HCT116 (cell line): ENCODE data around the gene RPAIN. TPM values are rescaled to one million over a fixed set of nuclear protein-coding genes. Genes with fewer than 3 reads are reported as not detected.

Experiments used
- ATAC-seq: fragments of 200-7000 bp; cut with Tn5 transposase; 2 replicates; pipeline ENCODE4 v1.9.1; 2020; ENCODE audit warnings: mild to moderate bottlenecking, moderate library complexity
- BruUV-seq: library from RNA; stranded (reverse); fragments of 400-500 nt; replicated peaks from 2 replicates; lab custom pipeline; 2021; lab: Mats Ljungman, UMichigan
- CTCF ChIA-PET: fragments of 300-600 bp; sonication (Branson Sonifier 250); formaldehyde crosslinking; loops from one replicate; lab custom pipeline; 2021; ENCODE audit warnings: antibody characterized with exemption; lab: Charles Lee
- POLR2A ChIA-PET: fragments of 300-600, 350-600 bp; sonication (Branson Sonifier 250); formaldehyde crosslinking; loops from one replicate; lab custom pipeline; 2021; ENCODE audit warnings: antibody characterized with exemption; lab: Charles Lee
- RAD21 ChIA-PET, 2 experiments: fragments of 300-600 bp; sonication (Branson Sonifier 250); formaldehyde crosslinking; loops; one replicate each; lab custom pipeline; 2023; ENCODE audit warnings: low total read pairs in 2 of 2; ENCODE audit not compliant: uncharacterized antibody in 2 of 2, unreplicated experiment in 2 of 2, low non-redundant PET in 1 of 2; lab: Charles Lee
- DNase-seq: peaks from one replicate; pipeline ENCODE4 v3.0.0-alpha.2; 2010; ENCODE audit warnings: low read depth, low spot score
- H2AFZ ChIP-seq: fragments of 200-600 bp; shearing (Covaris generic), sonication (generic); 2 replicates; pipeline ENCODE4 v1.6.1; 2017; ENCODE audit warnings: low read depth, mixed run types, mixed read lengths, antibody characterized with exemption, low read length; ENCODE audit not compliant: poor library complexity, severe bottlenecking
- H3K27ac ChIP-seq: 2 replicates; pipeline ENCODE4 v1.5.1; 2012; ENCODE audit warnings: low read depth, low read length
- H3K27me3 ChIP-seq: fragments of 200-600 bp; sonication (generic); 2 replicates; pipeline ENCODE4 v1.6.1; 2016; ENCODE audit warnings: mixed run types, low read length, mixed read lengths; ENCODE audit not compliant: insufficient read depth
- H3K36me3 ChIP-seq, 2 experiments: fragments of 200-500 bp in 1 of 2; fragments of 200-600 bp in 1 of 2; sonication (Bioruptor generic) in 1 of 2; sonication (generic) in 1 of 2; 2 replicates each; pipeline versions ENCODE4 v1.5.1 to v1.6.1; 2014 to 2016; ENCODE audit warnings: low read length in 2 of 2, inconsistent platforms in 1 of 2, mixed read lengths in 1 of 2, mixed run types in 1 of 2; ENCODE audit not compliant: insufficient read depth in 2 of 2, control insufficient read depth in 1 of 2
- H3K4me1 ChIP-seq, 2 experiments: fragments of 200-600 bp in 1 of 2; sonication (generic) in 1 of 2; 2 replicates each; pipeline versions ENCODE4 v1.5.1 to v1.6.1; 2012 to 2017; ENCODE audit warnings: low read length in 2 of 2, inconsistent platforms in 1 of 2, mild to moderate bottlenecking in 1 of 2, mixed read lengths in 1 of 2, mixed run types in 1 of 2, moderate library complexity in 1 of 2; ENCODE audit not compliant: insufficient read depth in 2 of 2, control insufficient read depth in 1 of 2
- H3K4me2 ChIP-seq: fragments of 200-600 bp; sonication (generic); 2 replicates; pipeline ENCODE4 v1.6.1; 2017; ENCODE audit warnings: mixed run types, low read length, mixed read lengths
- H3K4me3 ChIP-seq, 2 experiments: fragments of 200-600 bp in 1 of 2; sonication (generic) in 1 of 2; replicated peaks in 1 of 2; 2 replicates each; pipeline ENCODE4 v1.5.1; 2011 to 2016; ENCODE audit warnings: low read length in 2 of 2, control low read depth in 1 of 2, low read depth in 1 of 2, mild to moderate bottlenecking in 1 of 2, mixed read lengths in 1 of 2, mixed run types in 1 of 2
- H3K79me2 ChIP-seq: fragments of 200-600 bp; sonication (generic); 2 replicates; pipeline ENCODE4 v1.6.1; 2017; ENCODE audit warnings: mild to moderate bottlenecking, mixed run types, low read length, moderate library complexity, mixed read lengths; ENCODE audit not compliant: insufficient read depth
- H3K9ac ChIP-seq: fragments of 200-600 bp; sonication (generic); 2 replicates; pipeline ENCODE4 v1.6.1; 2016; ENCODE audit warnings: low read length, mixed read lengths
- H3K9me2 ChIP-seq: fragments of 200-600 bp; sonication (generic), shearing (Covaris generic); 2 replicates; pipeline ENCODE4 v1.6.1; 2017; ENCODE audit warnings: mixed run types, mild to moderate bottlenecking, moderate library complexity; ENCODE audit not compliant: insufficient read depth
- H3K9me3 ChIP-seq, 2 experiments: fragments of 200-500 bp in 1 of 2; fragments of 200-600 bp in 1 of 2; sonication (Bioruptor generic) in 1 of 2; sonication (generic) in 1 of 2; 2 replicates each; pipeline ENCODE4 v1.6.1; 2014 to 2017; ENCODE audit warnings: low read length in 2 of 2, mixed read lengths in 2 of 2, inconsistent platforms in 1 of 2, low read depth in 1 of 2, mild to moderate bottlenecking in 1 of 2, mixed run types in 1 of 2, moderate library complexity in 1 of 2; ENCODE audit not compliant: control insufficient read depth in 1 of 2, insufficient read depth in 1 of 2
- H4K20me1 ChIP-seq: fragments of 200-600 bp; sonication (generic), shearing (Covaris generic); 2 replicates; pipeline ENCODE4 v1.6.1; 2017; ENCODE audit warnings: mixed run types, mild to moderate bottlenecking, moderate library complexity; ENCODE audit not compliant: insufficient read depth
- ELF1 ChIP-seq: IDR thresholded peaks from 2 replicates; pipeline ENCODE4 v1.6.1; 2012; ENCODE audit warnings: low read depth, borderline replicate concordance
- EZH2 ChIP-seq: fragments of 200-600 bp; sonication (generic); IDR thresholded peaks from 2 replicates; pipeline ENCODE4 v1.6.1; 2017; ENCODE audit warnings: antibody characterized with exemption, mixed run types
- EZH2phosphoT487 ChIP-seq: fragments of 200-600 bp; IDR thresholded peaks from 2 replicates; pipeline ENCODE4 v1.6.1; 2018; ENCODE audit warnings: antibody characterized with exemption, borderline replicate concordance
- FOSL1 ChIP-seq: IDR thresholded peaks from 2 replicates; pipeline ENCODE4 v1.6.1; 2012; ENCODE audit warnings: low read depth
- POLR2A ChIP-seq: IDR thresholded peaks from 2 replicates; pipeline ENCODE4 v1.7.0; 2011; ENCODE audit warnings: borderline replicate concordance; ENCODE audit not compliant: insufficient read depth, insufficient read length; ENCODE audit errors: extremely low read depth
- POLR2AphosphoS5 ChIP-seq: IDR thresholded peaks from 2 replicates; pipeline ENCODE4 v1.6.1; 2011; ENCODE audit warnings: mild to moderate bottlenecking, low read depth, low read length, moderate library complexity
- REST ChIP-seq: IDR thresholded peaks from 2 replicates; pipeline ENCODE4 v1.6.1; 2012; ENCODE audit warnings: low read depth
- SIN3A ChIP-seq: IDR thresholded peaks from 2 replicates; pipeline ENCODE4 v1.6.1; 2012; ENCODE audit warnings: low read depth
- SP1 ChIP-seq: IDR thresholded peaks from 2 replicates; pipeline ENCODE4 v1.6.1; 2012; ENCODE audit warnings: low read depth
- ZNF274 ChIP-seq: fragments of 200-500 bp; sonication (Bioruptor generic); IDR thresholded peaks from 2 replicates; pipeline ENCODE4 v1.6.1; 2014; ENCODE audit warnings: mild to moderate bottlenecking, low read depth, low read length, inconsistent platforms
- intact Hi-C: fragments of 100-400 bp; cut with micrococcal nuclease; formaldehyde crosslinking; loops from 2 replicates; pipeline ENCODE4 v1.10.0; 2022
- total RNA-seq: library from RNA; stranded (reverse); gene quantifications from one replicate; pipeline ENCODE4 v1.2.1, GENCODE V29; 2021; ENCODE audit not compliant: unreplicated experiment
- TF ChIP-seq, protein P1 (sequence below): IDR thresholded peaks from 2 replicates; pipeline ENCODE4 v1.6.1; 2012
- TF ChIP-seq, protein P2 (sequence below): IDR thresholded peaks from 2 replicates; pipeline ENCODE4 v1.6.1; 2011; ENCODE audit warnings: mild to moderate bottlenecking, low read length, moderate library complexity; ENCODE audit not compliant: insufficient replicate concordance; ENCODE audit errors: extremely low read depth
- TF ChIP-seq, protein P3 (sequence below), 3 experiments: fragments of 200-600 bp in 1 of 3; sonication (generic) in 1 of 3; IDR thresholded peaks in 2 of 3; conservative IDR thresholded peaks in 1 of 3; 2 replicates each; pipeline ENCODE4 v1.5.1; 2012 to 2017; ENCODE audit warnings: low read depth in 2 of 3, low read length in 2 of 3, antibody characterized with exemption in 1 of 3, borderline replicate concordance in 1 of 3, control low read depth in 1 of 3, mild to moderate bottlenecking in 1 of 3, mixed read lengths in 1 of 3, mixed run types in 1 of 3, moderate library complexity in 1 of 3; ENCODE audit not compliant: insufficient read depth in 1 of 3

RPAIN gene
- total RNA-seq, 1 experiment from 2014 or later: 67.9 TPM

DNA sequence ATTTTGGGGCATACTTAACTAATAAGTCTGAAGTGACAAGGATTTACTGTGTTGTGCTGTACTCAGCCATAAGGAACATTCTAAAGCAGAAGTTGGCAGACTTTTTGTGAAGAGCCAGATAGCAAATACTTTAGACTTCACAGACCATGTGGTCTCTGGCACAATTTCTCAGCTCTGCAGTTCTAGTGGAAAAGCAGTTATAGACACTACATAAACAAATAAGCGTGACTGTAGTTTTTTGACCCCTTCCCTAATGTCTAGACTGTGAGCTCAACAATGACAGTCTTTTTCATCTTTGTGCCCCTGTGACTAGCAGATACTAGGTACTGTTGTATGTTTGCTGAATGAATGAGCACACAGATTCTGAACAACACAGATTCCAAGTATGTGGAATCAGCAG lies 4.9 kb downstream of the RPAIN start:
- peaks cover 46% of the 10 kb centered on the region for H3K79me2 ChIP-seq
- no peak overlapping the region for H3K4me2 ChIP-seq
- H2AFZ ChIP-seq: no peak overlapping the region
- no peak overlapping the region for H3K9ac ChIP-seq
- TF ChIP-seq, protein P1, sequence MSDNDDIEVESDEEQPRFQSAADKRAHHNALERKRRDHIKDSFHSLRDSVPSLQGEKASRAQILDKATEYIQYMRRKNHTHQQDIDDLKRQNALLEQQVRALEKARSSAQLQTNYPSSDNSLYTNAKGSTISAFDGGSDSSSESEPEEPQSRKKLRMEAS: no peak
- TF ChIP-seq, protein P2, sequence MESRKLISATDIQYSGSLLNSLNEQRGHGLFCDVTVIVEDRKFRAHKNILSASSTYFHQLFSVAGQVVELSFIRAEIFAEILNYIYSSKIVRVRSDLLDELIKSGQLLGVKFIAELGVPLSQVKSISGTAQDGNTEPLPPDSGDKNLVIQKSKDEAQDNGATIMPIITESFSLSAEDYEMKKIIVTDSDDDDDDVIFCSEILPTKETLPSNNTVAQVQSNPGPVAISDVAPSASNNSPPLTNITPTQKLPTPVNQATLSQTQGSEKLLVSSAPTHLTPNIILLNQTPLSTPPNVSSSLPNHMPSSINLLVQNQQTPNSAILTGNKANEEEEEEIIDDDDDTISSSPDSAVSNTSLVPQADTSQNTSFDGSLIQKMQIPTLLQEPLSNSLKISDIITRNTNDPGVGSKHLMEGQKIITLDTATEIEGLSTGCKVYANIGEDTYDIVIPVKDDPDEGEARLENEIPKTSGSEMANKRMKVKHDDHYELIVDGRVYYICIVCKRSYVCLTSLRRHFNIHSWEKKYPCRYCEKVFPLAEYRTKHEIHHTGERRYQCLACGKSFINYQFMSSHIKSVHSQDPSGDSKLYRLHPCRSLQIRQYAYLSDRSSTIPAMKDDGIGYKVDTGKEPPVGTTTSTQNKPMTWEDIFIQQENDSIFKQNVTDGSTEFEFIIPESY: no peak
- TF ChIP-seq POLR2A (no peak), ZNF274 (no peak), FOSL1 (no peak), EZH2 (no peak), EZH2phosphoT487 (no peak), SP1 (no peak), POLR2AphosphoS5 (no peak), SIN3A (no peak), ELF1 (no peak), REST (no peak)
- TF ChIP-seq, protein P3, sequence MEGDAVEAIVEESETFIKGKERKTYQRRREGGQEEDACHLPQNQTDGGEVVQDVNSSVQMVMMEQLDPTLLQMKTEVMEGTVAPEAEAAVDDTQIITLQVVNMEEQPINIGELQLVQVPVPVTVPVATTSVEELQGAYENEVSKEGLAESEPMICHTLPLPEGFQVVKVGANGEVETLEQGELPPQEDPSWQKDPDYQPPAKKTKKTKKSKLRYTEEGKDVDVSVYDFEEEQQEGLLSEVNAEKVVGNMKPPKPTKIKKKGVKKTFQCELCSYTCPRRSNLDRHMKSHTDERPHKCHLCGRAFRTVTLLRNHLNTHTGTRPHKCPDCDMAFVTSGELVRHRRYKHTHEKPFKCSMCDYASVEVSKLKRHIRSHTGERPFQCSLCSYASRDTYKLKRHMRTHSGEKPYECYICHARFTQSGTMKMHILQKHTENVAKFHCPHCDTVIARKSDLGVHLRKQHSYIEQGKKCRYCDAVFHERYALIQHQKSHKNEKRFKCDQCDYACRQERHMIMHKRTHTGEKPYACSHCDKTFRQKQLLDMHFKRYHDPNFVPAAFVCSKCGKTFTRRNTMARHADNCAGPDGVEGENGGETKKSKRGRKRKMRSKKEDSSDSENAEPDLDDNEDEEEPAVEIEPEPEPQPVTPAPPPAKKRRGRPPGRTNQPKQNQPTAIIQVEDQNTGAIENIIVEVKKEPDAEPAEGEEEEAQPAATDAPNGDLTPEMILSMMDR (IDR thresholded peaks at IDR 0.05 in 2 of 3, conservative IDR thresholded peaks at IDR 0.05 in 1 of 3; ENCODE audit: borderline replicate concordance in 1 of 3, insufficient read depth in 1 of 3, low read depth in 2 of 3, low read length in 2 of 3): no peak
- H3K4me1 ChIP-seq: peaks cover 16 to 23% of the 10 kb centered on the region in 2 experiments
- H3K9me3 ChIP-seq: no peaks in the 10 kb centered on the region
- no peak for ATAC-seq
- ChIA-PET RAD21 (no interaction called here), POLR2A (interaction anchor here (1.2 to 2.0 kb wide), 2 partner anchors 10 to 14 kb away, joined by 3 to 5 read pairs; partner anchors contain the start of gene C1QBP), CTCF (no interaction called here)
- H3K9me2 ChIP-seq: no peaks in the 10 kb centered on the region
- no peak overlapping the region for H3K27ac ChIP-seq
- peaks cover 54 to 60% of the 10 kb centered on the region in 2 experiments for H3K36me3 ChIP-seq
- no peaks in the 10 kb centered on the region for H3K27me3 ChIP-seq
- intact Hi-C loops: no loop called here
- H3K4me3 ChIP-seq: no peak overlapping the region
- H4K20me1 ChIP-seq: no peaks in the 10 kb centered on the region
- no TSS peak for BruUV-seq
- no peak for DNase-seq
